PC-3 (cell line): ENCODE measurements around the gene TMEM191C.
"Not testable (repeated sequence)": the region's sequence is repeated elsewhere in the genome, so short reads cannot be mapped to it uniquely, and the experiment has no call there.

Source experiments
- EZH2 ChIP-seq: fragments of 300-600 bp; sonication (generic); IDR thresholded peaks from one replicate; pipeline ENCODE4 v1.6.1; 2017; ENCODE audit warnings: antibody characterized with exemption, mild to moderate bottlenecking, low read length; ENCODE audit not compliant: unreplicated experiment
- EZH2phosphoT487 ChIP-seq: fragments of 300-600 bp; sonication (generic); IDR thresholded peaks from 2 replicates; pipeline ENCODE4 v1.6.1; 2018; ENCODE audit warnings: mild to moderate bottlenecking, antibody characterized with exemption, low read length, borderline replicate concordance
- TF ChIP-seq, protein P1 (sequence below): fragments of 300-600 bp; sonication (generic); conservative IDR thresholded peaks from 2 replicates; pipeline ENCODE4 v1.5.1; 2017; ENCODE audit warnings: antibody characterized with exemption, low read depth, mild to moderate bottlenecking, low read length

DNA sequence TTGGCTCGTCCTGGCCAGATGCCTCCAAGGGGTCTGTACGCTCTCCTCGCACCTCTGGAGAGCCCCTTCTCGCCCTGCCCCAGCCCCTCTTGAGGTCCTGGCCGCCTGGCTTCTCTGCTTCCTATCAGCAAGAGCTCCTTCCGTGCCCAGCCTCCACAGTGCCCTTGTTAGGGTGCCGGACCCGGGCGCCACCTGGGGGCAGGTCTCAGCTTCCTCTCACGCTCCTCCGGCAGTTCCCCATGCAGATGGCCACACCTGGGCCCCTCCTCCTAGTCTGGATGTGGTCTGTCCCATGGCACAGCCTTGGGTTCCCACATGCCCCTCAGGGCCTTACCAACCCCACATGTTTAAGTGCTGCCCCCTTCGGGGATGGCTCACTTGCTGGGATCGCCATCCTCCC, 6.5 kb downstream of the TMEM191C start:
- TF ChIP-seq, protein P1, sequence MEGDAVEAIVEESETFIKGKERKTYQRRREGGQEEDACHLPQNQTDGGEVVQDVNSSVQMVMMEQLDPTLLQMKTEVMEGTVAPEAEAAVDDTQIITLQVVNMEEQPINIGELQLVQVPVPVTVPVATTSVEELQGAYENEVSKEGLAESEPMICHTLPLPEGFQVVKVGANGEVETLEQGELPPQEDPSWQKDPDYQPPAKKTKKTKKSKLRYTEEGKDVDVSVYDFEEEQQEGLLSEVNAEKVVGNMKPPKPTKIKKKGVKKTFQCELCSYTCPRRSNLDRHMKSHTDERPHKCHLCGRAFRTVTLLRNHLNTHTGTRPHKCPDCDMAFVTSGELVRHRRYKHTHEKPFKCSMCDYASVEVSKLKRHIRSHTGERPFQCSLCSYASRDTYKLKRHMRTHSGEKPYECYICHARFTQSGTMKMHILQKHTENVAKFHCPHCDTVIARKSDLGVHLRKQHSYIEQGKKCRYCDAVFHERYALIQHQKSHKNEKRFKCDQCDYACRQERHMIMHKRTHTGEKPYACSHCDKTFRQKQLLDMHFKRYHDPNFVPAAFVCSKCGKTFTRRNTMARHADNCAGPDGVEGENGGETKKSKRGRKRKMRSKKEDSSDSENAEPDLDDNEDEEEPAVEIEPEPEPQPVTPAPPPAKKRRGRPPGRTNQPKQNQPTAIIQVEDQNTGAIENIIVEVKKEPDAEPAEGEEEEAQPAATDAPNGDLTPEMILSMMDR = not testable (repeated sequence)
- TF ChIP-seq EZH2phosphoT487, EZH2: not testable (repeated sequence)
